ENCODE results near the gene ZFPM1. TPM values are rescaled to one million over a fixed set of nuclear protein-coding genes. Genes with fewer than 3 reads are reported as not detected.

ZFPM1 gene
- polyA plus RNA-seq, 1 of the 3 experiments (the other 2 are of a cell fraction), result 1.2 TPM

DNA sequence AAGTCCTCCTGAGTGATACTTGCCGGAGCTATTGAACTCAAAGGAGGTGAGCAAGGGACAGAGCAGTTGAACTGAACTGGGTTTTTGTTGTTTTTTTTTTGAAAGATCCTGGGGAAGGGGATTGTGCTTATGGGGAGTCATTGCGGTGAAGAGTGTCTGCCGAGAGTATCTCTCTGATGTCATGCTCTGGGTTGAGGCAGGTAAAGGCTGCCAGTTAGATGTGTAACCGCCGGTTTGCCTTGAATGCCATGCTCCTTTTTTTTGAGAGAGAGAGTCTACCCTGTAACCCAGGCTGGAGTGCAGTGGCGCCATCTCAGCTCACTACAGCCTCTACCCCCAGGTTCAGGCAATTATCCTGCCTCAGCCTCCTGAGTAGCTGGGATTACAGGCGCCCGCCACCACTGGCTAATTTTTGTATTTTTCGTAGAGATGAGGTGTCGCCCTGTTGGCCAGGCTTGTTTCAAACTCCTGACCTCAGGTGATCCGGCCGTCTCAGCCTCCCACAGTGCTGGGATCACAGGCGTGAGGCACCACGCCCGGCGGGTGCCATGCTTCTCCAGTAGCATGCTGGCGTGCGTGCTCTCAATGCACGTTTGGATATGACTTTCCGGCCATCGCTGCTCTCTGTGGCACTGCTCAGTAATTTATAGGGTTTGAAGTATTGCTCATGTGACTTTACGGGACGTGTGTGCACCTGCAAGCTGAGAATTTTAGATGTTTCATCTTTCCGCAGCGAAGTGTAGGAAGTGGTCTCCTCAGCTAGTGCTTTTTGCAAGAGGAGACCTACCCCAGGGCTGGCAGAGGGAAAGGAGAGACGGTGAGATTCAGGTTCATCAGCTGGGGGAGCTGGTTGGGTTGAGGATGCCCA lies 125.6 kb downstream of the ZFPM1 start:
- Histone ChIP-seq H3K9me2 (no peaks in the 10 kb centered on the region), H3K79me2 (ENCODE audit: insufficient read depth) (peaks cover 92% of the 10 kb centered on the region), H2AFZ (ENCODE audit: low read depth) (no peak overlapping the region), H4K20me1 (ENCODE audit: insufficient read depth) (peaks cover 74% of the 10 kb centered on the region), H3K36me3 (replicated peaks in 1 of 2; ENCODE audit: control insufficient read depth in 1 of 2, insufficient read depth in 2 of 2, low read length in 1 of 2) (peaks cover 28 to 50% of the 10 kb centered on the region in 2 experiments), H3K9me3 (no peaks in the 10 kb centered on the region), H3K27ac (ENCODE audit: low read depth in 2 of 2, low read length in 1 of 2) (no peak overlapping the region), H3K4me3 (ENCODE audit: low read depth in 2 of 2, low read length in 1 of 2) (no peak overlapping the region), H3K4me2 (no peak overlapping the region), H3K9ac (no peak overlapping the region), H3K27me3 (ENCODE audit: insufficient read depth) (no peaks in the 10 kb centered on the region), H3K4me1 (ENCODE audit: control insufficient read depth in 1 of 2, insufficient read depth in 2 of 2, low read depth in 1 of 2, low read length in 1 of 2) (no peaks in the 10 kb centered on the region), H3F3A (replicated peaks; ENCODE audit: insufficient read depth) (no peaks in the 10 kb centered on the region)
- POLR2A ChIA-PET, result interaction anchor here (0.6 kb wide), 1 partner anchor 192 kb away, joined by 4 read pairs; no protein-coding TSS in a partner anchor
- TF ChIP-seq, protein P1, sequence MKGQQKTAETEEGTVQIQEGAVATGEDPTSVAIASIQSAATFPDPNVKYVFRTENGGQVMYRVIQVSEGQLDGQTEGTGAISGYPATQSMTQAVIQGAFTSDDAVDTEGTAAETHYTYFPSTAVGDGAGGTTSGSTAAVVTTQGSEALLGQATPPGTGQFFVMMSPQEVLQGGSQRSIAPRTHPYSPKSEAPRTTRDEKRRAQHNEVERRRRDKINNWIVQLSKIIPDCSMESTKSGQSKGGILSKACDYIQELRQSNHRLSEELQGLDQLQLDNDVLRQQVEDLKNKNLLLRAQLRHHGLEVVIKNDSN (IDR thresholded peaks at IDR 0.05; ENCODE audit: borderline replicate concordance, low read depth), result no peak
- TF ChIP-seq ELF1 (IDR thresholded peaks at IDR 0.05) (no peak), NRF1 (IDR thresholded peaks at IDR 0.05; ENCODE audit: low read depth, low read length) (no peak), SIN3A (IDR thresholded peaks at IDR 0.05; ENCODE audit: borderline replicate concordance, low read depth, low read length) (no peak), JUND (IDR thresholded peaks at IDR 0.05) (no peak), GATA2 (CRISPR knock-in tag; IDR thresholded peaks at IDR 0.05) (no peak), MEF2A (IDR thresholded peaks at IDR 0.05; ENCODE audit: borderline replicate concordance, low read depth) (no peak), POLR2AphosphoS5 (IDR thresholded peaks at IDR 0.05; ENCODE audit: low read depth, low read length) (no peak), RCOR1 (IDR thresholded peaks at IDR 0.05; ENCODE audit: low read length) (no peak), YY1 (IDR thresholded peaks at IDR 0.05; ENCODE audit: low read depth) (no peak), NFIC (IDR thresholded peaks at IDR 0.05; ENCODE audit: borderline replicate concordance) (no peak)
- TF ChIP-seq, protein P2, sequence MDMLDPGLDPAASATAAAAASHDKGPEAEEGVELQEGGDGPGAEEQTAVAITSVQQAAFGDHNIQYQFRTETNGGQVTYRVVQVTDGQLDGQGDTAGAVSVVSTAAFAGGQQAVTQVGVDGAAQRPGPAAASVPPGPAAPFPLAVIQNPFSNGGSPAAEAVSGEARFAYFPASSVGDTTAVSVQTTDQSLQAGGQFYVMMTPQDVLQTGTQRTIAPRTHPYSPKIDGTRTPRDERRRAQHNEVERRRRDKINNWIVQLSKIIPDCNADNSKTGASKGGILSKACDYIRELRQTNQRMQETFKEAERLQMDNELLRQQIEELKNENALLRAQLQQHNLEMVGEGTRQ (IDR thresholded peaks at IDR 0.05; ENCODE audit: borderline replicate concordance, low read depth, low read length), result no peak
- TF ChIP-seq, protein P3, sequence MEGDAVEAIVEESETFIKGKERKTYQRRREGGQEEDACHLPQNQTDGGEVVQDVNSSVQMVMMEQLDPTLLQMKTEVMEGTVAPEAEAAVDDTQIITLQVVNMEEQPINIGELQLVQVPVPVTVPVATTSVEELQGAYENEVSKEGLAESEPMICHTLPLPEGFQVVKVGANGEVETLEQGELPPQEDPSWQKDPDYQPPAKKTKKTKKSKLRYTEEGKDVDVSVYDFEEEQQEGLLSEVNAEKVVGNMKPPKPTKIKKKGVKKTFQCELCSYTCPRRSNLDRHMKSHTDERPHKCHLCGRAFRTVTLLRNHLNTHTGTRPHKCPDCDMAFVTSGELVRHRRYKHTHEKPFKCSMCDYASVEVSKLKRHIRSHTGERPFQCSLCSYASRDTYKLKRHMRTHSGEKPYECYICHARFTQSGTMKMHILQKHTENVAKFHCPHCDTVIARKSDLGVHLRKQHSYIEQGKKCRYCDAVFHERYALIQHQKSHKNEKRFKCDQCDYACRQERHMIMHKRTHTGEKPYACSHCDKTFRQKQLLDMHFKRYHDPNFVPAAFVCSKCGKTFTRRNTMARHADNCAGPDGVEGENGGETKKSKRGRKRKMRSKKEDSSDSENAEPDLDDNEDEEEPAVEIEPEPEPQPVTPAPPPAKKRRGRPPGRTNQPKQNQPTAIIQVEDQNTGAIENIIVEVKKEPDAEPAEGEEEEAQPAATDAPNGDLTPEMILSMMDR (IDR thresholded peaks at IDR 0.05), result no peak
- TF ChIP-seq, protein P4, sequence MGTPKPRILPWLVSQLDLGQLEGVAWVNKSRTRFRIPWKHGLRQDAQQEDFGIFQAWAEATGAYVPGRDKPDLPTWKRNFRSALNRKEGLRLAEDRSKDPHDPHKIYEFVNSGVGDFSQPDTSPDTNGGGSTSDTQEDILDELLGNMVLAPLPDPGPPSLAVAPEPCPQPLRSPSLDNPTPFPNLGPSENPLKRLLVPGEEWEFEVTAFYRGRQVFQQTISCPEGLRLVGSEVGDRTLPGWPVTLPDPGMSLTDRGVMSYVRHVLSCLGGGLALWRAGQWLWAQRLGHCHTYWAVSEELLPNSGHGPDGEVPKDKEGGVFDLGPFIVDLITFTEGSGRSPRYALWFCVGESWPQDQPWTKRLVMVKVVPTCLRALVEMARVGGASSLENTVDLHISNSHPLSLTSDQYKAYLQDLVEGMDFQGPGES (IDR thresholded peaks at IDR 0.05; ENCODE audit: low read depth, low read length), result no peak
- no peak for DNase-seq
- WGBS (ENCODE audit: low lambda C conversion rate), result 98% methylated on average over 25 of the region's 26 CpGs
- CTCF ChIA-PET, result interaction anchor here (1.9 kb wide), 1 partner anchor 8 kb away, joined by 6 read pairs; the partner anchor contains the start of gene ZC3H18

Measured in SK-N-SH (cell line).